Spleen (tissue), 11 donors: Measurements from ENCODE around the gene ARHGEF25. TPM values are rescaled to one million over a fixed set of nuclear protein-coding genes. Genes with fewer than 3 reads are reported as not detected.
"Not testable (repeated sequence)": the region's sequence is repeated elsewhere in the genome, so short reads cannot be mapped to it uniquely, and the experiment has no call there.

Source experiments
- DNase-seq: peaks from one replicate; pipeline ENCODE4 v3.0.0-alpha.2; 2020
- H3K27ac ChIP-seq, 8 donors: fragments of 200-600 bp; sonication (generic) in 7 of 8; 1 replicate in 4 of 8; 2 replicates in 4 of 8; pipeline versions ENCODE4 v1.5.0 to v1.8.0; 2016 to 2021; ENCODE audit warnings: inconsistent platforms in 4 of 8, mild to moderate bottlenecking in 4 of 8, moderate library complexity in 1 of 8
- H3K27me3 ChIP-seq, 7 donors: fragments of 200-600 bp; sonication (generic) in 6 of 7; replicated peaks in 1 of 7; 1 replicate in 4 of 7; 2 replicates in 3 of 7; pipeline versions ENCODE4 v1.5.0 to v1.8.0; 2016 to 2021; ENCODE audit warnings: inconsistent platforms in 3 of 7, mild to moderate bottlenecking in 1 of 7
- H3K36me3 ChIP-seq, 6 donors: fragments of 200-600 bp; sonication (generic) in 5 of 6; 1 replicate in 4 of 6; 2 replicates in 2 of 6; pipeline versions ENCODE4 v1.5.0 to v1.8.0; 2016 to 2021; ENCODE audit warnings: inconsistent platforms in 2 of 6
- H3K4me1 ChIP-seq, 6 donors: fragments of 200-600 bp; sonication (generic) in 5 of 6; 1 replicate in 3 of 6; 2 replicates in 3 of 6; pipeline versions ENCODE4 v1.5.0 to v1.8.0; 2016 to 2021; ENCODE audit warnings: inconsistent platforms in 3 of 6
- H3K4me3 ChIP-seq, 8 donors: fragments of 200-600 bp; sonication (generic) in 7 of 8; 1 replicate in 4 of 8; 2 replicates in 4 of 8; pipeline versions ENCODE4 v1.5.0 to v1.8.0; 2016 to 2021; ENCODE audit warnings: inconsistent platforms in 4 of 8, mild to moderate bottlenecking in 4 of 8, moderate library complexity in 2 of 8
- H3K9me3 ChIP-seq, 8 donors: fragments of 200-600 bp; sonication (generic) in 7 of 8; 1 replicate in 4 of 8; 2 replicates in 4 of 8; pipeline versions ENCODE4 v1.5.0 to v1.8.0; 2016 to 2021; ENCODE audit warnings: inconsistent platforms in 4 of 8
- POLR2A ChIP-seq, 3 donors: fragments of 450-650 bp; IDR thresholded peaks; one replicate each; pipeline ENCODE4 v1.5.1; 2017; ENCODE audit warnings: antibody characterized with exemption in 3 of 3, mild to moderate bottlenecking in 1 of 3
- POLR2AphosphoS5 ChIP-seq, 3 donors: sonication (generic); formaldehyde crosslinking; IDR thresholded peaks; one replicate each; pipeline ENCODE4 v1.5.1; 2017; ENCODE audit warnings: antibody characterized with exemption in 3 of 3
- WGBS, 5 donors: extraction: QIAGEN DNeasy Blood & Tissue Kit in 3 of 5; methylation state at CpG; one replicate each; pipeline versions ENCODE4 v1.1.5 to v1.1.7; 2013 to 2018; 5-methylcytosine and 5-hydroxymethylcytosine counted together
- intact Hi-C: fragments of 100-400 bp; cut with DNase I; formaldehyde crosslinking; loops from one replicate; pipeline ENCODE4 v1.15.0; 2023; ENCODE audit warnings: low total_unique reads
- polyA plus RNA-seq, 3 donors: library from polyadenylated mRNA; stranded (reverse); fragments of 200-250 nt; gene quantifications; one replicate each; pipeline ENCODE4 v1.2.1, GENCODE V29; 2013
- total RNA-seq, 7 donors: library from RNA; depleted of rRNA in 3 of 7; stranded (reverse); fragments of >200 nt in 3 of 7; fragmentation: NEBNext Ultra II Directional in 4 of 7; extraction: Animal tissue kit (Norgen Biotek cat#: 25700) in 4 of 7; gene quantifications; one replicate each; pipeline versions ENCODE4 v1.1.0 to v1.2.1, GENCODE V29; 2016 to 2021
- TF ChIP-seq, protein P1 (sequence below), 11 experiments: fragments of 200-600 bp in 7 of 11; fragments of 450-650 bp in 4 of 11; sonication (generic) in 4 of 11; IDR thresholded peaks in 8 of 11; conservative IDR thresholded peaks in 3 of 11; 1 replicate in 7 of 11; 2 replicates in 4 of 11; pipeline versions ENCODE4 v1.4.0 to v1.8.0; 2016 to 2021; ENCODE audit warnings: antibody characterized with exemption in 11 of 11, inconsistent platforms in 4 of 11, mild to moderate bottlenecking in 1 of 11
- donor health status: healthy with polysubstance abuse.
- donor health status: DM: no; HTN: no; CAD: no; lungs with moderate emphysema.
- donor health status: DM: no; HTN: no; CAD: no.
- donor health status: Bipolar disorder and iron deficiency.
- donor health status: healthy.
- donor health status: DM: no; HTN: no; CAD: no.
- donor health status: DM: yes; HTN: yes; CAD: no.

Gene ARHGEF25
- total and polyA plus RNA-seq, 10 donors: 9.3 to 26.6 (median 15.3) TPM

DNA sequence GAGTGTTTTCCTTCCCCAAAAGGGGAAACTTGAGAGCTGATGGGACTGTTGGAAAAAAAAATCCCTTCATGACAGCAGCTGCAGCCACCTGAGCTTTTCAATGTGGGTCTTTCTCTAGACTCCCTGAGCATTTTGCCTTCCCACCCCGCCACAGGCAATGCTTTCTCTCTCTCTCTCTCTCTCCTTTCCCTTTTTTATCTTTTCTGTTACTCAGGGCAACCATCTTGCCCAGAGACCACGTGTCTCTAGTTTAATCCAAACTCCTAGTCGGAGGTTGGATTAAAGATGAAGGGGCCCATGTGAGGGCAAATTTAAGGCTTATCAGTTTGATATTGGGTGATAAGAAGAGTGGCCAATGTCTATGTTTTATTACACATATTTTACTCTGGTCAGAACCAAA is 47.7 kb downstream of the ARHGEF25 start:
- no peak for DNase-seq
- H3K27ac ChIP-seq: no peak overlapping the region
- no peaks in the 10 kb centered on the region for H3K36me3 ChIP-seq
- H3K4me3 ChIP-seq: no peak overlapping the region
- peaks cover 0 to 9% (median 0%) of the 10 kb centered on the region in 7 donors for H3K27me3 ChIP-seq
- TF ChIP-seq, protein P1, sequence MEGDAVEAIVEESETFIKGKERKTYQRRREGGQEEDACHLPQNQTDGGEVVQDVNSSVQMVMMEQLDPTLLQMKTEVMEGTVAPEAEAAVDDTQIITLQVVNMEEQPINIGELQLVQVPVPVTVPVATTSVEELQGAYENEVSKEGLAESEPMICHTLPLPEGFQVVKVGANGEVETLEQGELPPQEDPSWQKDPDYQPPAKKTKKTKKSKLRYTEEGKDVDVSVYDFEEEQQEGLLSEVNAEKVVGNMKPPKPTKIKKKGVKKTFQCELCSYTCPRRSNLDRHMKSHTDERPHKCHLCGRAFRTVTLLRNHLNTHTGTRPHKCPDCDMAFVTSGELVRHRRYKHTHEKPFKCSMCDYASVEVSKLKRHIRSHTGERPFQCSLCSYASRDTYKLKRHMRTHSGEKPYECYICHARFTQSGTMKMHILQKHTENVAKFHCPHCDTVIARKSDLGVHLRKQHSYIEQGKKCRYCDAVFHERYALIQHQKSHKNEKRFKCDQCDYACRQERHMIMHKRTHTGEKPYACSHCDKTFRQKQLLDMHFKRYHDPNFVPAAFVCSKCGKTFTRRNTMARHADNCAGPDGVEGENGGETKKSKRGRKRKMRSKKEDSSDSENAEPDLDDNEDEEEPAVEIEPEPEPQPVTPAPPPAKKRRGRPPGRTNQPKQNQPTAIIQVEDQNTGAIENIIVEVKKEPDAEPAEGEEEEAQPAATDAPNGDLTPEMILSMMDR (IDR thresholded peaks at IDR 0.05 in 8 of 11, conservative IDR thresholded peaks at IDR 0.05 in 3 of 11): no peak
- TF ChIP-seq POLR2AphosphoS5 (IDR thresholded peaks at IDR 0.05): no peak
- no peak for TF ChIP-seq POLR2A (IDR thresholded peaks at IDR 0.05)
- no peaks in the 10 kb centered on the region for H3K4me1 ChIP-seq
- WGBS, 5 donors: 62 to 74% (median 65%) methylated on average over 3 of the region's 3 CpGs
- intact Hi-C loops: no loop called here
- peaks cover 0 to 16% (median 10%) of the 10 kb centered on the region in 8 donors for H3K9me3 ChIP-seq

DNA sequence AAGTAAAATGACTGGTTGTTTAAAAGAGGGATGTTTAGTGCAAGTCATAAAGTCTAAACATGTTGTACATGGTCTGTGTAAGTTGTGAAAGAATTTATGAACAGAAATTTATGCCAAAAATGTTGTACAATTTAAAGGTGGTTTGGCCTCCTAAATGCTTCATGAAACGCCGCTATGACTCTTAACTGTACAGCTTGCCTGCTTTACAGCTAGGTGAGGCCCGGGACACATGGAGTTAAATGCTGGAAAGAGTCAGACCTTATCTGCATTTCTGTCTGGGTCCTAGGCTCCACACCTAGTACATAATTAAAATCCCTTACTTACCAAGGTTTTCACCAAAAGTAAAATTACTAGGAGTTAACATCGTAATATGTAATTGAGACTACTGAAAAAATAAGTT is 50.1 kb downstream of the ARHGEF25 start:
- H3K27me3 ChIP-seq: no peaks in the 10 kb centered on the region
- no peak overlapping the region for H3K4me3 ChIP-seq
- no peak overlapping the region for H3K27ac ChIP-seq
- DNase-seq: no peak
- no peaks in the 10 kb centered on the region for H3K4me1 ChIP-seq
- intact Hi-C loops: no loop called here
- WGBS, 5 donors: 87 to 94% (median 90%) methylated on average over 4 of the region's 4 CpGs
- peaks cover 0 to 12% (median 4%) of the 10 kb centered on the region in 8 donors for H3K9me3 ChIP-seq
- TF ChIP-seq, protein P1 (IDR thresholded peaks at IDR 0.05 in 8 of 11, conservative IDR thresholded peaks at IDR 0.05 in 3 of 11): no peak
- TF ChIP-seq POLR2AphosphoS5 (IDR thresholded peaks at IDR 0.05): no peak
- TF ChIP-seq POLR2A (IDR thresholded peaks at IDR 0.05): no peak
- no peaks in the 10 kb centered on the region for H3K36me3 ChIP-seq

DNA sequence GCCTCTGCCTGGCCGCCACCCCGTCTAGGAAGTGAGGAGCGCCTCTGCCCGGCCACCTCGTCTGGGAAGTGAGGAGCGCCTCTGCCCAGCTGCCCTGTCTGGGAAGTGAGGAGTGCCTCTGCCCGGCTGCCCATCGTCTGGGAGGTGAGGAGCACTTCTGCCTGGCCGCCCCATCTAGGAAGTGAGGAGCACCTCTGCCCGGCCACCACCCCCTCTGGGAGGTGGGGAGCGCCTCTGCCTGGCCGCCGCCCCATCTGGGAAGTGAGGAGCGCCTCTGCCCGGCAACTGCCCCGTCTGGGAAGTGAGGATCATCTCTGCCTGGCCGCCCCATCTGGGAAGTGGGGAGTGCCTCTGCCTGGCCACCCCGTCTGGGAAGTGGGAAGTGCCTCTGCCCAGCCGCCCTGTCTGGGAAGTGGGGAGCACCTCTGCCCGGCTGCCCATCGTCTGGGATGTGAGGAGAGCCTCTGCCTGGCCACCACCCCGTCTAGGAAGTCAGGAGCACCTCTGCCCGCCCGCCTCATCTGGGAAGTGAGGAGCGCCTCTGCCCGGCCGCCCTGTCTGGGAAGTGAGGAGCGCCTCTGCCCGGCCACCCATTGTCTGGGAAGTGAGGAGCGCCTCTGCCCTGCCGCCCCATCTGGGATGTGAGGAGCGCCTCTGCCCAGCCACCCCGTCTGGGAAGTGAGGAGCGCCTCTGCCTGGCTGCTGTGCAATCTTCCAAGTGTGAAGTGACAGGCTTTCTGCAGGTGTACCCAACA is 54.0 kb downstream of the ARHGEF25 start:
- H3K4me1 ChIP-seq, intact Hi-C loops, H3K27ac ChIP-seq, H3K4me3 ChIP-seq, H3K36me3 ChIP-seq, DNase-seq: not testable (repeated sequence)
- peaks cover 0 to 12% (median 4%) of the 10 kb centered on the region in 8 donors for H3K9me3 ChIP-seq
- peaks cover 0 to 16% (median 0%) of the 10 kb centered on the region in 7 donors for H3K27me3 ChIP-seq
- WGBS, 5 donors: 82 to 92% (median 88%) methylated on average over 24 to 34 of the region's 34 CpGs

Other genes starting within 250 kb of the ARHGEF25 start
- gene R3HDM2, start 180.4 kb upstream of the ARHGEF25 start, total RNA-seq: 10 to 100 TPM; 46.1 to 90.8 (median 61.2) TPM
- 10 to 100 TPM; 11.3 to 16.9 (median 13.2) TPM for gene R3HDM2, start 180.4 kb upstream of the ARHGEF25 start, polyA plus RNA-seq
- gene INHBC, start 176.7 kb upstream of the ARHGEF25 start, total RNA-seq: under 1 TPM in 1 of 7 donors, not detected in 6; 0.19 TPM
- not detected for gene INHBC, start 176.7 kb upstream of the ARHGEF25 start, polyA plus RNA-seq
- gene INHBE, start 156.1 kb upstream of the ARHGEF25 start, total RNA-seq: not detected
- under 1 TPM in 1 of 3 donors, not detected in 2; 0.02 TPM for gene INHBE, start 156.1 kb upstream of the ARHGEF25 start, polyA plus RNA-seq
- gene GLI1, start 151.7 kb upstream of the ARHGEF25 start, total RNA-seq: 1 to 10 TPM in 4 of 7 donors, under 1 TPM in 3; 0.46 to 3.6 (median 1.1) TPM
- gene GLI1, start 151.7 kb upstream of the ARHGEF25 start, polyA plus RNA-seq: 1 to 10 TPM in 1 of 3 donors, under 1 TPM in 2; 0.63 to 1.2 (median 0.77) TPM
- 100 to 1,000 TPM; 148 to 328 (median 226) TPM for gene ARHGAP9, start 131.6 kb upstream of the ARHGEF25 start, total RNA-seq
- gene ARHGAP9, start 131.6 kb upstream of the ARHGEF25 start, polyA plus RNA-seq: 100 to 1,000 TPM; 190 to 400 (median 251) TPM
- gene MARS1, start 123.4 kb upstream of the ARHGEF25 start, total RNA-seq: 100 to 1,000 TPM in 4 of 7 donors, 10 to 100 TPM in 3; 72.4 to 186 (median 146) TPM
- gene MARS1, start 123.4 kb upstream of the ARHGEF25 start, polyA plus RNA-seq: 100 to 1,000 TPM in 1 of 3 donors, 10 to 100 TPM in 2; 67.4 to 104 (median 89.2) TPM
- gene DDIT3, start 90.9 kb upstream of the ARHGEF25 start, total RNA-seq: 10 to 100 TPM; 18.0 to 27.7 (median 21.6) TPM
- gene DDIT3, start 90.9 kb upstream of the ARHGEF25 start, polyA plus RNA-seq: 10 to 100 TPM; 39.8 to 43.9 (median 43.4) TPM
- gene MBD6, start 88.6 kb upstream of the ARHGEF25 start, total RNA-seq: 100 to 1,000 TPM in 4 of 7 donors, 10 to 100 TPM in 3; 52.9 to 171 (median 110) TPM
- gene MBD6, start 88.6 kb upstream of the ARHGEF25 start, polyA plus RNA-seq: 10 to 100 TPM; 14.8 to 65.0 (median 61.2) TPM
- gene DCTN2, start 64.2 kb upstream of the ARHGEF25 start, total RNA-seq: 100 to 1,000 TPM in 4 of 7 donors, 10 to 100 TPM in 3; 68.5 to 152 (median 101) TPM
- gene DCTN2, start 64.2 kb upstream of the ARHGEF25 start, polyA plus RNA-seq: 10 to 100 TPM; 53.3 to 67.3 (median 66.8) TPM
- under 1 TPM in 6 of 7 donors, not detected in 1; 0.09 to 0.76 (median 0.32) TPM for gene KIF5A, start 61.4 kb upstream of the ARHGEF25 start, total RNA-seq
- under 1 TPM; 0.07 to 0.13 (median 0.08) TPM for gene KIF5A, start 61.4 kb upstream of the ARHGEF25 start, polyA plus RNA-seq
- 10 to 100 TPM; 15.0 to 20.9 (median 18.8) TPM for gene PIP4K2C, start 20.2 kb upstream of the ARHGEF25 start, total RNA-seq
- 1 to 10 TPM; 5.7 to 7.5 (median 6.3) TPM for gene PIP4K2C, start 20.2 kb upstream of the ARHGEF25 start, polyA plus RNA-seq
- gene DTX3, start 6.6 kb upstream of the ARHGEF25 start, total RNA-seq: 10 to 100 TPM; 15.3 to 30.7 (median 21.0) TPM
- gene DTX3, start 6.6 kb upstream of the ARHGEF25 start, polyA plus RNA-seq: 10 to 100 TPM; 13.7 to 24.3 (median 22.2) TPM
- 1 to 10 TPM in 3 of 7 donors, under 1 TPM in 4; 0.39 to 2.2 (median 0.79) TPM for gene B4GALNT1, start 21.8 kb downstream of the ARHGEF25 start, total RNA-seq
- gene B4GALNT1, start 21.8 kb downstream of the ARHGEF25 start, polyA plus RNA-seq: 1 to 10 TPM in 1 of 3 donors, under 1 TPM in 2; 0.83 to 1.5 (median 0.93) TPM
- gene OS9, start 82.7 kb downstream of the ARHGEF25 start, total RNA-seq: 100 to 1,000 TPM; 227 to 323 (median 256) TPM
- gene OS9, start 82.7 kb downstream of the ARHGEF25 start, polyA plus RNA-seq: 100 to 1,000 TPM in 2 of 3 donors, 10 to 100 TPM in 1; 94.9 to 161 (median 130) TPM
- gene AGAP2, start 127.3 kb downstream of the ARHGEF25 start, total RNA-seq: 10 to 100 TPM; 13.4 to 21.8 (median 19.5) TPM
- gene AGAP2, start 127.3 kb downstream of the ARHGEF25 start, polyA plus RNA-seq: 1 to 10 TPM; 5.5 to 9.9 (median 6.6) TPM
- gene TSPAN31, start 133.6 kb downstream of the ARHGEF25 start, total RNA-seq: 10 to 100 TPM; 27.1 to 93.1 (median 33.4) TPM
- gene TSPAN31, start 133.6 kb downstream of the ARHGEF25 start, polyA plus RNA-seq: 10 to 100 TPM; 16.9 to 25.9 (median 25.3) TPM
- gene CDK4, start 140.9 kb downstream of the ARHGEF25 start, total RNA-seq: 10 to 100 TPM; 34.3 to 77.8 (median 51.6) TPM
- 10 to 100 TPM; 36.2 to 72.0 (median 56.0) TPM for gene CDK4, start 140.9 kb downstream of the ARHGEF25 start, polyA plus RNA-seq
- gene MARCHF9, start 143.7 kb downstream of the ARHGEF25 start, total RNA-seq: 10 to 100 TPM; 17.2 to 36.8 (median 23.0) TPM
- gene MARCHF9, start 143.7 kb downstream of the ARHGEF25 start, polyA plus RNA-seq: 10 to 100 TPM; 29.0 to 49.0 (median 33.0) TPM
- gene CYP27B1, start 155.6 kb downstream of the ARHGEF25 start, total RNA-seq: 1 to 10 TPM in 2 of 7 donors, under 1 TPM in 5; 0.23 to 1.5 (median 0.47) TPM
- gene CYP27B1, start 155.6 kb downstream of the ARHGEF25 start, polyA plus RNA-seq: under 1 TPM; 0.20 to 0.48 (median 0.30) TPM
- gene METTL1, start 160.7 kb downstream of the ARHGEF25 start, total RNA-seq: 10 to 100 TPM in 3 of 7 donors, 1 to 10 TPM in 4; 4.9 to 22.0 (median 9.9) TPM
- gene METTL1, start 160.7 kb downstream of the ARHGEF25 start, polyA plus RNA-seq: 10 to 100 TPM; 15.8 to 20.7 (median 16.3) TPM
- 1 to 10 TPM; 3.0 to 9.5 (median 6.0) TPM for gene EEF1AKMT3, start 161.2 kb downstream of the ARHGEF25 start, total RNA-seq
- 1 to 10 TPM; 1.2 to 1.6 (median 1.4) TPM for gene EEF1AKMT3, start 161.2 kb downstream of the ARHGEF25 start, polyA plus RNA-seq
- gene TSFM, start 171.4 kb downstream of the ARHGEF25 start, total RNA-seq: 10 to 100 TPM; 13.2 to 29.8 (median 16.3) TPM
- 10 to 100 TPM; 20.7 to 38.2 (median 32.5) TPM for gene TSFM, start 171.4 kb downstream of the ARHGEF25 start, polyA plus RNA-seq
- gene AVIL, start 207.3 kb downstream of the ARHGEF25 start, total RNA-seq: 10 to 100 TPM in 1 of 7 donors, 1 to 10 TPM in 6; 4.8 to 18.6 (median 7.3) TPM
- gene AVIL, start 207.3 kb downstream of the ARHGEF25 start, polyA plus RNA-seq: 1 to 10 TPM; 2.0 to 3.2 (median 2.8) TPM
- gene CTDSP2, start 235.3 kb downstream of the ARHGEF25 start, total RNA-seq: 100 to 1,000 TPM; 140 to 203 (median 181) TPM
- 10 to 100 TPM; 22.2 to 43.5 (median 23.8) TPM for gene CTDSP2, start 235.3 kb downstream of the ARHGEF25 start, polyA plus RNA-seq